Esophagus squamous epithelium (tissue), 5 donors: ENCODE data around the gene SNAP91. TPM values are rescaled to one million over a fixed set of nuclear protein-coding genes. Genes with fewer than 3 reads are reported as not detected.
A peak's percentile ranks its signal among the peaks of the same experiment; 100 is the strongest.
"Not testable (repeated sequence)": the region's sequence is repeated elsewhere in the genome, so short reads cannot be mapped to it uniquely, and the experiment has no call there.

ENCODE experiments used
- DNase-seq: peaks from one replicate; lab custom pipeline; 2025; lab: John Stamatoyannopoulos, UW
- H3K27ac ChIP-seq, 4 donors: fragments of 200-600 bp; sonication (generic); one replicate each; pipeline ENCODE4 v1.5.1; 2016 to 2019; ENCODE audit warnings: mild to moderate bottlenecking in 1 of 4
- H3K27me3 ChIP-seq, 4 donors: fragments of 200-600 bp; sonication (generic); 1 replicate in 3 of 4; 2 replicates in 1 of 4; pipeline versions ENCODE4 v1.5.1 to v1.6.0; 2017 to 2021; ENCODE audit warnings: antibody characterized with exemption in 1 of 4
- H3K36me3 ChIP-seq, 3 donors: fragments of 200-600 bp; sonication (generic); one replicate each; pipeline ENCODE4 v1.5.1; 2016 to 2019
- H3K4me1 ChIP-seq, 3 donors: fragments of 200-600 bp; sonication (generic); one replicate each; pipeline ENCODE4 v1.5.1; 2017 to 2019
- H3K4me3 ChIP-seq, 4 donors: fragments of 200-600 bp; sonication (generic); 1 replicate in 3 of 4; 2 replicates in 1 of 4; pipeline ENCODE4 v1.5.1; 2016 to 2019; ENCODE audit warnings: mild to moderate bottlenecking in 2 of 4, moderate library complexity in 1 of 4
- H3K9me3 ChIP-seq, 3 donors: fragments of 200-600 bp; sonication (generic); one replicate each; pipeline ENCODE4 v1.5.1; 2016 to 2019
- CTCF ChIP-seq, 6 experiments: fragments of 450-650 bp in 4 of 6; fragments of 200-600 bp in 2 of 6; sonication (generic) in 2 of 6; IDR thresholded peaks; one replicate each; pipeline ENCODE4 v1.5.1; 2016 to 2019; ENCODE audit warnings: antibody characterized with exemption in 6 of 6, mild to moderate bottlenecking in 4 of 6, moderate library complexity in 4 of 6
- POLR2A ChIP-seq, 4 donors: fragments of 450-650 bp; IDR thresholded peaks; one replicate each; pipeline ENCODE4 v1.6.1; 2017; ENCODE audit warnings: antibody characterized with exemption in 4 of 4, mild to moderate bottlenecking in 4 of 4, moderate library complexity in 3 of 4
- WGBS, 2 donors: methylation state at CpG; one replicate each; pipeline ENCODE4 v1.1.5; 2018; 5-methylcytosine and 5-hydroxymethylcytosine counted together
- intact Hi-C: fragments of 100-400 bp; cut with DNase I; formaldehyde crosslinking; loops from one replicate; pipeline ENCODE4 v1.15.0; 2022
- total RNA-seq, 4 donors: library from RNA; depleted of rRNA; stranded (reverse); fragments of >200 nt; gene quantifications; one replicate each; pipeline ENCODE4 v1.1.0, GENCODE V29; 2016
- donor health status: DM: yes; HTN: yes; CAD: no.

Gene SNAP91
- total RNA-seq, 4 donors from 2014 or later: not detected

DNA sequence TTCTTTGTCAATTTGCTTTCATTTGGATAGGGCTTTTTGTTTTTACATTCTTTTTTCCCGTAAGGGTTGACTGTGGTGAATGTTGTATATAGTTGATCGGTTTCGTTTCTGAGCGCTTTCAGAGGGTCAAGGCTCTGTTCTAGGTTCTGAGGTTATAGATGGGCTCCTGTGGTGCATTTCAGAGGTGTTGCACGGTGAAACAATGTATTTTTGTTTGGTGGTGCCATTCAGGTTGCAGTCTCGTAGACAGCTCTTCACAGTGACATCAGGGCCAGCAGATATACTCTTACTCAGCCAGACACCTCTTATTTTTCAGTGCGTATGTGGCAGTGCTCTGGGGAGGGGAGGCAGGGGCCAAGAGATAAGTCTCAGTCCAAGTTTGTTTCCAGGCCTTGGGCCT lies 72.1 kb downstream of the SNAP91 start:
- H3K27ac ChIP-seq: no peak overlapping the region
- TF ChIP-seq POLR2A (IDR thresholded peaks at IDR 0.05) (no peak), CTCF (IDR thresholded peaks at IDR 0.05) (no peak)
- H3K9me3 ChIP-seq: no peaks in the 10 kb centered on the region
- 68 to 73% methylated on average over 5 to 7 of the region's 7 CpGs for WGBS, 2 donors
- H3K4me3 ChIP-seq: no peak overlapping the region
- no peak for DNase-seq
- H3K36me3 ChIP-seq: no peaks in the 10 kb centered on the region
- no peaks in the 10 kb centered on the region for H3K27me3 ChIP-seq
- H3K4me1 ChIP-seq: no peaks in the 10 kb centered on the region
- intact Hi-C loops: no loop called here

- H3K4me1 ChIP-seq: no peaks in the 10 kb centered on the region
- no peak overlapping the region for H3K27ac ChIP-seq
- 49 to 75% methylated on average over 1 to 3 of the region's 5 CpGs for WGBS, 2 donors
- H3K36me3 ChIP-seq: no peaks in the 10 kb centered on the region
- no peaks in the 10 kb centered on the region for H3K9me3 ChIP-seq
- intact Hi-C loops: no loop called here
- H3K4me3 ChIP-seq: no peak overlapping the region
- no peaks in the 10 kb centered on the region for H3K27me3 ChIP-seq
- no peak for TF ChIP-seq CTCF (IDR thresholded peaks at IDR 0.05)
- DNase-seq: no peak
Measured at GRCh38 chr6:83633609-83634008, 75.3 kb downstream of the SNAP91 start.

- H3K36me3 ChIP-seq: no peaks in the 10 kb centered on the region
- H3K27me3 ChIP-seq: no peaks in the 10 kb centered on the region
- no peaks in the 10 kb centered on the region for H3K4me1 ChIP-seq
- no peak overlapping the region for H3K4me3 ChIP-seq
- WGBS, 2 donors: 93% methylated on average over 2 of the region's 2 CpGs; no CpG with 5 or more reads in 1 of the 2 donors
- H3K9me3 ChIP-seq: no peaks in the 10 kb centered on the region
- no peak overlapping the region for H3K27ac ChIP-seq
- DNase-seq: no peak
- no peak for TF ChIP-seq POLR2A (IDR thresholded peaks at IDR 0.05)
- no peak for TF ChIP-seq CTCF (IDR thresholded peaks at IDR 0.05)
- intact Hi-C loops: no loop called here
Measured at GRCh38 chr6:83633149-83633548, 75.8 kb downstream of the SNAP91 start.

DNA sequence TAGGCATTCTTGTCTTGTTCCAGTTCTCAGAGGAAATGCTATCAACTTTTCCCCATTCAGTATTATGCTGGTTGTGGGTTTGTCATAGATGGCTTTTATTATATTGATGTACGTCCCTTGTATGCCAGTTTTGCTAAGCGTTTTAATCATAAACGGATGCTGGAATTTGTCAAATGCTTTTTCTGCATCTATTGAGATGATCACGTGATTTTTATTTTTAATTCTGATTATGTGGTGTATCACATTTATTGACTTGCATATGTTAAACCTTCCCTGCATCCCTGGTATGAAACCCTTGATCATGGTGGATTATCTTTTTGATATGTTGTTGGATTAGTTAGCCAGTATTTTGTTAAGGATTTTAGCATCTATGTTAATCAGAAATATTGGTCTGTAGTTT lies 79.0 kb downstream of the SNAP91 start:
- WGBS, 2 donors: 83 to 88% methylated on average over 4 of the region's 4 CpGs
- H3K27ac ChIP-seq, H3K27me3 ChIP-seq, H3K4me3 ChIP-seq, DNase-seq, H3K9me3 ChIP-seq, H3K4me1 ChIP-seq, H3K36me3 ChIP-seq, intact Hi-C loops: not testable (repeated sequence)

- intact Hi-C loops: no loop called here
- no peak overlapping the region for H3K4me3 ChIP-seq
- no peak overlapping the region for H3K27ac ChIP-seq
- WGBS, 2 donors: 68 to 72% methylated on average over 6 of the region's 6 CpGs
- H3K9me3 ChIP-seq: no peaks in the 10 kb centered on the region
- H3K36me3 ChIP-seq: no peaks in the 10 kb centered on the region
- TF ChIP-seq CTCF (IDR thresholded peaks at IDR 0.05) (peak in 5 of 6 experiments; percentile 15 to 48 (median 28)), POLR2A (IDR thresholded peaks at IDR 0.05) (no peak)
- no peaks in the 10 kb centered on the region for H3K27me3 ChIP-seq
- no peaks in the 10 kb centered on the region for H3K4me1 ChIP-seq
- no peak for DNase-seq
Measured at GRCh38 chr6:83615025-83615999, 93.6 kb downstream of the SNAP91 start.
